Activated B cell treated with CpG ODN at 0.5 μM for 24 hours (primary cell): Measurements from ENCODE around the gene CEACAM8. TPM values are rescaled to one million over a fixed set of nuclear protein-coding genes. Genes with fewer than 3 reads are reported as not detected.
"Not testable (repeated sequence)": the region's sequence is repeated elsewhere in the genome, so short reads cannot be mapped to it uniquely, and the experiment has no call there.

Experiments
- ATAC-seq: fragments of 200-7000 bp; cut with Tn5 transposase; one replicate; pipeline ENCODE4 v1.10.0; 2021; ENCODE audit warnings: low read depth, mild to moderate bottlenecking, moderate library complexity
- CTCF ChIA-PET: fragments of 350-600 bp; sonication (Branson Sonifier 250); formaldehyde crosslinking; loops from one replicate; lab custom pipeline; 2021; ENCODE audit warnings: antibody characterized with exemption; lab: Charles Lee
- POLR2A ChIA-PET: fragments of 350-600 bp; sonication (Branson Sonifier 250); formaldehyde crosslinking; loops from one replicate; lab custom pipeline; 2021; ENCODE audit warnings: antibody characterized with exemption; lab: Charles Lee
- DNase-seq: peaks from one replicate; pipeline ENCODE4 v3.0.0; 2022
- H3K27ac Mint-ChIP-seq: one replicate; pipeline ENCODE4 v1.8.0; 2020; ENCODE audit warnings: mixed read lengths
- H3K27me3 Mint-ChIP-seq: one replicate; pipeline ENCODE4 v1.8.0; 2021; ENCODE audit warnings: mixed read lengths
- H3K36me3 Mint-ChIP-seq: one replicate; pipeline ENCODE4 v1.8.0; 2021; ENCODE audit warnings: low read depth, mixed read lengths
- H3K4me1 Mint-ChIP-seq: one replicate; pipeline ENCODE4 v1.8.0; 2021; ENCODE audit warnings: mixed read lengths
- H3K4me3 Mint-ChIP-seq: one replicate; pipeline ENCODE4 v1.8.0; 2020; ENCODE audit warnings: mild to moderate bottlenecking, mixed read lengths
- H3K9me3 Mint-ChIP-seq: one replicate; pipeline ENCODE4 v1.8.0; 2020; ENCODE audit warnings: mixed read lengths
- intact Hi-C: fragments of 100-400 bp; cut with micrococcal nuclease; formaldehyde crosslinking; loops from one replicate; pipeline ENCODE4 v1.15.1; 2024
- total RNA-seq: library from RNA; stranded (reverse); gene quantifications from 2 replicates; pipeline ENCODE4 v1.2.3, GENCODE V29; 2022
- TF ChIP-seq, protein P1 (sequence below): fragments of 200-600 bp; IDR thresholded peaks from one replicate; pipeline ENCODE4 v1.8.0; 2022; ENCODE audit warnings: antibody characterized with exemption, mild to moderate bottlenecking

The CEACAM8 gene
- total RNA-seq = not detected in 2 replicates

DNA sequence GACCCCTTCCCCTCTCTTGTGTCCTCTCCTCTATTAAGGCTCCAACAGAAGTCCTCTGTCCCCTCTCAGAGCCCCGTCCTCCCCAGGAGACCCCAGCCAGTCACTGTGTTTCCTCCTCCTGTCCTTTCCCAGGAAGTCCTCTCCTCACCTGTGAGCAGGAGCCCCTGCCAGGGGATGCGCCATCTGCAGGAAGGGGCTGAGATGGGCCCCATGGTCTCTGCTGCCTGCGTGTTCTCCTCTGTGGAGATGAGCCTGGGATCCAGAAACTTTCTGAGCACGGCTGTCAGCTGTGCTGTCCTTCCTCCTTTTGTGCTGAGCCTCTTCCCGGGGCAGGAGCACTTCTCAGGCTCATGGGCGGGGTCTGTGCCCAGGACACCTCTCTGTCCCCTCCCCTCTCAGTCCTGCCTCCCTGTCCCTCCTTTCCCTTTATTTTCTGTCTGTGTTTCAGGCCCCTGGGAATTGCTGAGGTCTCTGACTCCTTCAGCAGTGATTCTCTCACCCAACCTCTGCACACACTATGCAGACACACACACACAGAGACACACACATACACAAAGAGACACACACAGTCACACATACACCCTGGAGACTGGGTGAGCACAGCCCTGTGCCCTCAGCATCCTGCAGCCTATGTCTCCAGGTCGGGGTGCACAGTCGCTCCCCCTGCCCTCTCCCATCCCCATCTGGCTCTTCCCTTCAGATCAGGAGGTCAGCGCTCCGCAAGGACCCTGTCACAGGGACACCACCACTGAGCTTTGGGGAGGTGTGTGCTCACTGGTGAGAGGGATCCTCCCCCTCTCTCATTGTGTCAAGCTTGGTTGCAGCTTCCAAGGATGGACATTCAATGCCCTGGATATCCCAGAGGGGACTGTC, at the start of gene CEACAM8:
CEACAM8 (minus strand) TSS at position 308 of the 873 bp plus-strand sequence; CDS start at position 212, 96 bp downstream.
- ChIA-PET POLR2A (no interaction called here), CTCF (interaction anchor here (2.5 to 4.3 kb wide), 2 partner anchors 30 to 144 kb away, joined by 10 to 67 read pairs; no protein-coding TSS in a partner anchor)
- Mint-ChIP-seq H3K36me3 (no peaks in the 10 kb centered on the region), H3K27ac (no peak within 1 kb of the TSS), H3K4me3 (no peak within 1 kb of the TSS), H3K4me1 (no peaks in the 10 kb centered on the region), H3K27me3 (peaks cover 18% of the 10 kb centered on the region), H3K9me3 (no peaks in the 10 kb centered on the region)
- ATAC-seq (no peak), DNase-seq (no peak)
- TF ChIP-seq, protein P1, sequence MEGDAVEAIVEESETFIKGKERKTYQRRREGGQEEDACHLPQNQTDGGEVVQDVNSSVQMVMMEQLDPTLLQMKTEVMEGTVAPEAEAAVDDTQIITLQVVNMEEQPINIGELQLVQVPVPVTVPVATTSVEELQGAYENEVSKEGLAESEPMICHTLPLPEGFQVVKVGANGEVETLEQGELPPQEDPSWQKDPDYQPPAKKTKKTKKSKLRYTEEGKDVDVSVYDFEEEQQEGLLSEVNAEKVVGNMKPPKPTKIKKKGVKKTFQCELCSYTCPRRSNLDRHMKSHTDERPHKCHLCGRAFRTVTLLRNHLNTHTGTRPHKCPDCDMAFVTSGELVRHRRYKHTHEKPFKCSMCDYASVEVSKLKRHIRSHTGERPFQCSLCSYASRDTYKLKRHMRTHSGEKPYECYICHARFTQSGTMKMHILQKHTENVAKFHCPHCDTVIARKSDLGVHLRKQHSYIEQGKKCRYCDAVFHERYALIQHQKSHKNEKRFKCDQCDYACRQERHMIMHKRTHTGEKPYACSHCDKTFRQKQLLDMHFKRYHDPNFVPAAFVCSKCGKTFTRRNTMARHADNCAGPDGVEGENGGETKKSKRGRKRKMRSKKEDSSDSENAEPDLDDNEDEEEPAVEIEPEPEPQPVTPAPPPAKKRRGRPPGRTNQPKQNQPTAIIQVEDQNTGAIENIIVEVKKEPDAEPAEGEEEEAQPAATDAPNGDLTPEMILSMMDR = no peak
- intact Hi-C loops = no loop called here

DNA sequence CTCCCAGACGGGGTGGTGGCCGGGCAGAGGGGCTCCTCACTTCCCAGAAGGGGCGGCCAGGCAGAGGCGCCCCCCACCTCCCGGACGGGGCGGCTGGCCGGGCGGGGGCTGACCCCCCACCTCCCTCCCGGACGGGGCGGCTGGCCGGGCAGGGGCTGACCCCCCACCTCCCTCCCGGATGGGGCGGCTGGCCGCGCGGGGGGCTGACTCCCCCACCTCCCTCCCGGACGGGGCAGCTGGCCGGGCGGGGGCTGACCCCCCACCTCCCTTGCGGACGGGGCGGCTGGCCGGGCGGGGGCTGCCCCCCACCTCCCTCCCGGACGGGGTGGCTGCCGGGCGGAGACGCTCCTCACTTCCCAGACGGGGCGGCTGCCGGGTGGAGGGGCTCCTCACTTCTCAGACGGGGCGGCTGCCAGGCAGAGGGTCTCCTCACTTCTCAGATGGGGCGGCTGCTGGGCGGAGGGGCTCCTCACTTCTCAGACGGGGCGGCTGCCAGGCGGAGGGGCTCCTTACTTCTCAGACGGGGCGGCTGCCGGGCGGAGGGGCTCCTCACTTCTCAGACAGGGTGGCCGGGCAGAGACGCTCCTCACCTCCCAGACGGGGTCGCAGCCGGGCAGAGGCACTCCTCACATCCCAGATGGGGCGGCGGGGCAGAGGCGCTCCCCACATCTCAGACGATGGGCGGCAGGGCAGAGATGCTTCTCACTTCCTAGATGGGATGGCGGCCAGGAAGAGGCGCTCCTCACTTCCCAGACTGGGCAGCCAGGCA, 44.8 kb upstream of the CEACAM8 start:
- POLR2A ChIA-PET, DNase-seq, ATAC-seq, CTCF ChIA-PET, H3K9me3 Mint-ChIP-seq, H3K4me3 Mint-ChIP-seq, H3K36me3 Mint-ChIP-seq, intact Hi-C loops, H3K27ac Mint-ChIP-seq, H3K4me1 Mint-ChIP-seq: not testable (repeated sequence)
- H3K27me3 Mint-ChIP-seq = peaks cover 10% of the 10 kb centered on the region

DNA sequence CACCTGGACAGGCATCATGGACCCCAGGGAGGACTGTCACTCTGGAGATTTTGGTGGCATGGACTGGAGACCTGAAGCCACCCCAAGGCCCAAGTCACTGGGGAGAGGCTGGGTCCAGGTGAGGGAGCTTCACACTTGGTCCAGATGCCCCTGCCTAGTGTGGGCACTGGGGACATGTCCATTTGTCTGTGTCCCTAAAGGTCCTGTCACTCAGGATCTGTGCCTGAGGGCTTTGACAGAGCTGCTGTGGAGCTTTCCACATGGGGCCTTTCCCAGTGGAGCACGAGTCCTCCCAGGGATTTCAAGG, 40.5 kb upstream of the CEACAM8 start:
- no peaks in the 10 kb centered on the region for H3K9me3 Mint-ChIP-seq
- no peaks in the 10 kb centered on the region for H3K36me3 Mint-ChIP-seq
- ChIA-PET CTCF (interaction anchor here (0.8 to 2.6 kb wide), 3 partner anchors 9 to 49 kb away, joined by 3 to 6 read pairs (median 3); no protein-coding TSS in a partner anchor), POLR2A (no interaction called here)
- no peak overlapping the region for H3K4me3 Mint-ChIP-seq
- TF ChIP-seq, protein P1 = no peak
- no peak overlapping the region for H3K27ac Mint-ChIP-seq
- intact Hi-C loops = no loop called here
- ATAC-seq = no peak
- H3K27me3 Mint-ChIP-seq = peaks cover 22% of the 10 kb centered on the region
- DNase-seq = no peak
- H3K4me1 Mint-ChIP-seq = no peaks in the 10 kb centered on the region

DNA sequence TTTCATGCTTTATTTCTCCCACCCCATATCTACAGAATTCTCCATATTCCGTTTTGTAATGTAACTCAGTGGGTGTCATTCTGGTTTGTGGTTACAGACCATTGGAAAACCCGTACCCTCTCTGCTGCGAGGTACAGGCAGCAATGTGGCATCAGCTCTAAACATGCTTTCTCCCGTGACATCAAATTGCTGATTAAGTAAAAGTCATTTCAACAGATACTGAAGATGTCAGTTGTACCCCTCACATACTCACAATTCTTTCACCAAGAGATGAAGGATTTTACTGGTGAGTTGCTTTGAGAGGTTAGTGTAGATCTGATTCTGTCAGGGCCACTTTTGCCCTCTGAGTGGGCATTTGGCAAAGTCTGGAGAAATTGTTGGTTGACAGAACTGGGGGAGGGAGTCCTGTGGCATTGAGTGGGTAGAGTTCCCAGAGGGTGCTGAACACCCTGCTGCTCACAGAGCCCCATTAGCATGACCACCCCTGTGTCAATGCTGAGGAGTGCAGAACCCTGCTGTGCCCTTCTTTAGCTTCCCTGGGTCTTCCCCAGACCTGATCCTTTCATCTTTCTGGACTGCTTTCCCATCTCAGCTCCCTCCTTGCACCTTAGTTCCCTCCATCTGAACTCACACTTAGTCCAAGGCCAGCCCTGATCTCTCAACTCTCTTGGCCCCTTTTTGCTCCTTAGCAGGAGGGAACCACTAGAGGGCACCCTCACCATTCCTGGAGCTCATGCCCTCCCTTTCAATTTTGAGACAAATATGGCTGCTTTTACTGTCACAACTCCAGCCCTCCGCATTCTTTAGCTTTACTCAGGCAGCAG, 39.9 kb upstream of the CEACAM8 start:
- no peak overlapping the region for H3K4me3 Mint-ChIP-seq
- ChIA-PET POLR2A (no interaction called here), CTCF (interaction anchor here (0.8 to 2.6 kb wide), 3 partner anchors 9 to 49 kb away, joined by 3 to 6 read pairs (median 3); no protein-coding TSS in a partner anchor)
- intact Hi-C loops = no loop called here
- TF ChIP-seq, protein P1 = no peak
- H3K27me3 Mint-ChIP-seq = peaks cover 22% of the 10 kb centered on the region
- H3K36me3 Mint-ChIP-seq = no peaks in the 10 kb centered on the region
- no peaks in the 10 kb centered on the region for H3K9me3 Mint-ChIP-seq
- ATAC-seq (no peak), DNase-seq (no peak)
- H3K4me1 Mint-ChIP-seq = no peaks in the 10 kb centered on the region
- H3K27ac Mint-ChIP-seq = no peak overlapping the region

DNA sequence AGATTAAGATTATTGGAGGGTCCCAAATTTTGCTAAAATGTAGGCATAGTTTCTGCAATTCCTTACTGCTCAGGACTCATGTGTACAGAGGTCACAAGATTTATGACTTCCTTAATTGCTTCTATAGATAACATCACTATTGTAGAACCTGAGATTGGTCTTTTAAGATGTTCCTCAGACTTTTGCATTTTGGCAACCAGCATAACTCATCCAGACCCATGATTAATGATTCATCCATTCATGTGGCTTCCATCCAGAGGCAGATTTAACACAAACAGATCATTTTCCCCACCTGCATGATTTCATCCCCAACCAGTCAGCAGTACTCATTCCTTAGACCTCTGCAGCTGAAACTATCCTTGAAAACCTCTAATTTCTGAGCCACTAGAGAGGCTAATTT, 34.5 kb upstream of the CEACAM8 start:
- ChIA-PET POLR2A (no interaction called here), CTCF (no interaction called here)
- TF ChIP-seq, protein P1 = no peak
- ATAC-seq (no peak), DNase-seq (no peak)
- no peaks in the 10 kb centered on the region for H3K9me3 Mint-ChIP-seq
- no peak overlapping the region for H3K4me3 Mint-ChIP-seq
- no peak overlapping the region for H3K27ac Mint-ChIP-seq
- H3K27me3 Mint-ChIP-seq = peaks cover 20% of the 10 kb centered on the region
- peaks cover 2% of the 10 kb centered on the region for H3K4me1 Mint-ChIP-seq
- no peaks in the 10 kb centered on the region for H3K36me3 Mint-ChIP-seq
- intact Hi-C loops = no loop called here
